Heart left ventricle (tissue), 13 donors: ENCODE data around the gene HS3ST6.

ENCODE experiments used
- POLR2A ChIP-seq, 2 donors: fragments of 450-650 bp; IDR thresholded peaks; one replicate each; pipeline ENCODE4 v1.6.1; 2017; ENCODE audit warnings: antibody characterized with exemption in 2 of 2, mild to moderate bottlenecking in 2 of 2, moderate library complexity in 2 of 2
- TF ChIP-seq, protein P1 (sequence below), 12 donors: fragments of 200-600 bp; sonication (generic) in 4 of 12; IDR thresholded peaks; one replicate each; pipeline versions ENCODE4 v1.5.0 to v1.8.0; 2018 to 2022; ENCODE audit warnings: antibody characterized with exemption in 12 of 12, mild to moderate bottlenecking in 5 of 12
- donor health status: ischemic (EF 13 %, LVEDD 7.1; RV severe dilation, severe dysfunction).
- donor health status: DM: no; HTN: yes; CAD: no.
- donor health status: DM: no; HTN: no; CAD: no.
- donor health status: ischemic (EF 25% LVEDD 6.9; RV normal size, moderate dysfunction).
- donor health status: ischemic (EF 25% LVEDD 5.7; RV mildly dilated, moderate dysfunction).
- donor health status: ischemic (EF 35%, LVEDD 5.7; RV mildly dilated, moderate dysfunction).
- donor health status: nonischemic (EF 11% LVEDD 7.7; RV severe dilation, severe dysfunction).
- donor health status: DM: yes; HTN: yes; CAD: no.
- donor health status: PGD.
- donor health status: ischemic (EF 29% LVEDD 5.4; RV normal size, mild dysfunction).
- donor health status: nonischemic (EF 23%, LVEDD 6.1; RV moderate dilation, normal function).

DNA sequence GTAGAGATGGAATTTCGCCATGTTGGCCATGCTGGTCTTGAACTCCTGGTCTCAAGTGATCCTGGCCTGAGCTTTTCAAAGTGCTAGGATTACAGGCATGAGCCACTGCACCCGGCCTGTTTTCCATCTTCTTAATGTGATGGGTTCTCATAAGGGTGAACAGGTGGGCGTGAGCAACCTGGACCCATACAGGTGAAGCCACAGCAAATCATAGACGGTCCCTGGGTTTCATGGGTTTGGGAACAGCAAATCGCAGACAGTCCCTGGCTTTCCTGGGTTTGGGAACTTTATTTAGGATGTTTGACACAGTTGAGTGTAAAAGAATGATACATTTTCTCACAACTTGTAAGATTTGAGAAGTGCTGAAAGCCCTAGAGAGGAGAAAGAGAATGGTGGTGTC lies 33.3 kb downstream of the HS3ST6 start:
- TF ChIP-seq, protein P1, sequence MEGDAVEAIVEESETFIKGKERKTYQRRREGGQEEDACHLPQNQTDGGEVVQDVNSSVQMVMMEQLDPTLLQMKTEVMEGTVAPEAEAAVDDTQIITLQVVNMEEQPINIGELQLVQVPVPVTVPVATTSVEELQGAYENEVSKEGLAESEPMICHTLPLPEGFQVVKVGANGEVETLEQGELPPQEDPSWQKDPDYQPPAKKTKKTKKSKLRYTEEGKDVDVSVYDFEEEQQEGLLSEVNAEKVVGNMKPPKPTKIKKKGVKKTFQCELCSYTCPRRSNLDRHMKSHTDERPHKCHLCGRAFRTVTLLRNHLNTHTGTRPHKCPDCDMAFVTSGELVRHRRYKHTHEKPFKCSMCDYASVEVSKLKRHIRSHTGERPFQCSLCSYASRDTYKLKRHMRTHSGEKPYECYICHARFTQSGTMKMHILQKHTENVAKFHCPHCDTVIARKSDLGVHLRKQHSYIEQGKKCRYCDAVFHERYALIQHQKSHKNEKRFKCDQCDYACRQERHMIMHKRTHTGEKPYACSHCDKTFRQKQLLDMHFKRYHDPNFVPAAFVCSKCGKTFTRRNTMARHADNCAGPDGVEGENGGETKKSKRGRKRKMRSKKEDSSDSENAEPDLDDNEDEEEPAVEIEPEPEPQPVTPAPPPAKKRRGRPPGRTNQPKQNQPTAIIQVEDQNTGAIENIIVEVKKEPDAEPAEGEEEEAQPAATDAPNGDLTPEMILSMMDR (IDR thresholded peaks at IDR 0.05) = no peak
- TF ChIP-seq POLR2A (IDR thresholded peaks at IDR 0.05) = no peak
